HG02759 (cell line): ENCODE measurements around the gene SLC16A12.
"Not testable (repeated sequence)": the region's sequence is repeated elsewhere in the genome, so short reads cannot be mapped to it uniquely, and the experiment has no call there.

Experiments used
- ATAC-seq: cut with Tn5 transposase; IDR thresholded peaks from one replicate; pipeline ENCODE4 v1.9.1; 2021; ENCODE audit warnings: mild to moderate bottlenecking, moderate library complexity; ENCODE audit not compliant: unreplicated experiment

Gene SLC16A12

DNA sequence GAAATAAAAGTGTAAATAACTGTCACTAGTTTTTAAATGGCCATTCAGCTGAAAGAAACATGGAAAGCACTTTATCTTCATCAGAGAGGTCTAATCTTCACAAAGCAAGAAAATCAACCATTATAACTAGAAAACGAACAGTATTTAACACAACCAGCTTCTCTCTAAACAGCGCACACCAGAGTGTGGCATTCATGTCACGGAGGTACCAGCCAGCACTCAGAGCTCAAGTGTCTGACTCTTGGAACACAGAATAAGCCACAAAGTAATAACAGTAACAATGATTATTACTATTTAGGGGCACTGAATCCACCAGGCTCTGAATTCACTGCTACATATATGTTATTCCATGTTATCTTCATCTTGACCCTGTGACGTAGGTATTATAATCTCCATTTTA lies 60.9 kb downstream of the SLC16A12 start:
- ATAC-seq, result no peak

- ATAC-seq, result no peak
These were observed 64.1 kb downstream of the SLC16A12 start for GRCh38 chr10:89471110-89471809.

DNA sequence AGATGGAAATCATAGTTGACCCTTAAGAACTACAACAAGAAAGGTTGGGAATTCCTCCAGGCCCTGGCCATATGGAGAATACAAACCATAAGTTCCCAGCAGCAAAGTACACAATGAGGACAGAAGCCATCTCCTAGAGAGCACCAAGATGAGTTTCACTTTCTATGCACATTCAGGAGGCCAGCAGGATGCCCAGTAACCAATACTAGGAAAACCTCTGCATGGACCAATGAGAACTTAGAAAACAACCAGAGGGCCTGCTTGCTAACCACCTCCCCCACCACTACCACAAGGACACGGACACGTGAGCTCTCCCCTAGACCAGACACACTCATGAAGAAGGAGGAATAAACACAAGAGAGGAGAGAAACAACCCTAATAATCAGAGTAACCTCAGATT lies 64.8 kb downstream of the SLC16A12 start:
- no peak for ATAC-seq

DNA sequence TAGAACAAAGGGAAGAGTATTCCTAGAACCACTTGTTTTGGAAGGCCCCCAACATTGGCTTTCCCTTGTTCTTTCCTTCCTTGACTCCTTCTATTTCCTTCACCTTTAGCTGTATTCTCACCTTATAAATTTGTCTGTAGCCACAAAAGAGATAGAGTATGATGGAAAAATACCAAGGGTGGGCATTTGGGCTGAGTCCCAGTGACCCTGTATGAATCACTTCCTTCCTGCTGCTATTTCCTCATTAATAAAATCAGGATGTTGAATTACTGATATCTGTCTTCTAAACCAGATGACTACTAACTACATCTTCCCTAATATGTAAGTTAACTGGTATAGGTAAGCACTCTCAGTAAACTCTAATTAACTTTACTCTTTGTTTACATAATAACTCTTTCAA lies 65.9 kb downstream of the SLC16A12 start:
- ATAC-seq, result no peak

DNA sequence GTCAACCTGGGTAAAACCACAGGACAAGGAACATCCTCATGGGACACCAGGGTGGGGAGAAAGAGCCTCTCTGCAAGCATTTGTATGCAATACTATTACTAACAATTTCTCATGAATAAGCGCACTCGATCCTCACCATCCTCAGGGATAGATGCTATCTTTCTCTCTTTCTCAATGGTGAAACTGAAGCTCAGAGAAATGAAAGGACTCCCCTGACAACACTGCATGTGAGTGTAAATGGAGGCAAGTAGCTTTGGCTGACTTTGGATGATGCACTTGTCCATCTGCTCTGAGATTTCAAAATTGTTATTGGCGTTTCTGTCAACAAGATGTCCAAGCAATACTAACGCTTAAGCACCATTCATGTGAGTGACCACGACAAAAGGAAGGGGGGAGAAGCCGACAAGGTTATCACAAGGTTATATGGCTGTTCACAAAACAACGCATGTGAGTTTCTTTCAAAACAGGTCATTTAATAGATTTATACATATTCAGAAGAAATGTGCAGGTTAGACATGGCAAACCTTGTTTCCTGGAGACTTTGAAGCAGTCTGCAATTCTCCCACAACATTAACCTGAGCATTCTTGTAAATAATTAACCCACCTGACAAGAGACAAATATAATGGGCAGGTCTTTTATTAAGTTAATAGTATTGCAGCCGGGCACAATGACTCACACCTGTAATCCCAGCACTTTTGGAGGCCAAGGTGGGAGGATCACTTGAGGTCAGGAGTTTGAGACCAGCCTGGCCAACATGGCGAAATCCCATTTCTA lies 67.0 kb downstream of the SLC16A12 start:
- no peak for ATAC-seq

DNA sequence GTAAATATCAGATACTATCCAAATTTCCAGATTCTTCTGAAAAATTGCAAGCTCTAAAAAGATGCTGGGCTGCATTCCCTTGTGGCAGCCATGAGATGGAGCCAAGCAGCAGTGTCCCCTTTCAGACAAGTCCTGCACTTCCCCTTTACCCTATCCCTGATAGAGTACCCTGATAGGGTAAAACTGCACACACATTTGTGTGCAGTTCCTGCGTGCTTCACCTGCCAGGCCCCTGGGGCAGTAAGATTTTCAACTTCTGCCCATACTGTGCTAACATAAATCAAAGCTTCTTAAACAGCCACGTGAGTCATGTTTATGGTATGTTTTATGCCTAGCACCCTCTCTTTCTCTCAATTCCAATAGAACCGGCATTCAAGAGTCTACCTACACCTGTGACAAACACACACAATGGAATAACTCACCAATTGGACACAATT lies 68.8 kb downstream of the SLC16A12 start:
- no peak for ATAC-seq

DNA sequence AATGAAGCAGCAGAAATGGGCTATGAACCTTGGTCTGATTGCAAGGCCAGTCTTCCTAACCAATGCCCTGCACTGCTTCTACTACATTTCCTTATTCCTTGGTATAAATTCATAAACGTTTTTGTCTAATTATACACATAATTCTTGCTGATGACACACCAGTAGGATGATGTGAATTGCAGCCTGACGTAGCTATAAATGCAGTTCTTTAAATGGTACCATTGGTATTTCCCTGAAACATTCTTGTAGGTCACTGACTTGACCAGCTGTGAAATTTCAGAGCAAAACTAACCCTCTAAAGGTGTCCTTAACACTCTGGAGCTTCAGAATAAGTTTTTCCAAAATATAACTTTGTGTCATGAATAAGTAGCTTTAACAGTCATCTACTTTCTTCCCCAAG lies 70.2 kb downstream of the SLC16A12 start:
- no peak for ATAC-seq

- ATAC-seq, result no peak
These were observed 71.4 kb downstream of the SLC16A12 start for GRCh38 chr10:89463846-89464537.

DNA sequence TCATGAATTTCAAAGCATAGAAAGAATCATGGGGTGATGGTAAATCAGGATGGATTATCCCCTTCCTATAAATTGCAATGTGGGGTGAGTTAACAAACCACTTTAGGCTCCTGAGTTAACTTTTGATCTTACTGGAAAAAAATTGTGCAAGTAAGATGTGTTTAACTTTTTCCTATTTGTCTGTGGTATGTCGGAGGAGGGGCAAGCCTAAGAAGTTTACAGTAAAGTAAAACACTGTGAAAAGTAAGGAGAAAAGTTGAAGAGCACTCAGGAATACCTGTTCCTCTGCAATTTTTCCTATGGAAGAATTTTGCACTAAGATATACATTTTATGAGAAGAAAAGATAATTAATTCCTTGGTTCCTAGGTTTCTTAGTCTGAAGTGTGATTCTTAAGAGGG lies 76.6 kb downstream of the SLC16A12 start:
- ATAC-seq, result no peak

DNA sequence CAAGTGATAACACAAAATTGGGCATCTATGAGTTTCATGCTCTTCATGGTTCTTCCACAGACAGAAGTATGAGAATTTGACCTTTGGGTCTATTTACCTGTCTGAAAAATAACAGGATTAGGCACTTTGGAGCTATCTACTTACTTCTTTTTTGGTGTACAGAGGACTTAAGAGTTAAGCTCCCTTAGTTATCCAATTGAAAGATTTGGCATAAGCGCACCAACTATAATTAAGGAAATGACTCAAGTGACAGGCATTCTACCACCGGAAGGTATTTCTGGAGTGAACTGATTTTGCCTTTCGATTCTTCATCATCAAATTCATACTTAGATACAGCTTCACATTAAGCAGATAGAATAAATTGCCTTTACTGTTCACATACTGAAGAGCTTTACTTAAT lies 77.1 kb downstream of the SLC16A12 start:
- no peak for ATAC-seq

- no peak for ATAC-seq
These were observed 80.6 kb downstream of the SLC16A12 start for GRCh38 chr10:89454561-89455347.

- no peak for ATAC-seq
These were observed 83.2 kb downstream of the SLC16A12 start for GRCh38 chr10:89452193-89452592.

GRCh38 chr10:89450901-89451300 lies 84.5 kb downstream of the SLC16A12 start:
- ATAC-seq, result no peak

- not testable (repeated sequence) for ATAC-seq
These were observed 90.6 kb downstream of the SLC16A12 start for GRCh38 chr10:89444819-89445218.

GRCh38 chr10:89442289-89442688 lies 93.1 kb downstream of the SLC16A12 start:
- ATAC-seq, result no peak

DNA sequence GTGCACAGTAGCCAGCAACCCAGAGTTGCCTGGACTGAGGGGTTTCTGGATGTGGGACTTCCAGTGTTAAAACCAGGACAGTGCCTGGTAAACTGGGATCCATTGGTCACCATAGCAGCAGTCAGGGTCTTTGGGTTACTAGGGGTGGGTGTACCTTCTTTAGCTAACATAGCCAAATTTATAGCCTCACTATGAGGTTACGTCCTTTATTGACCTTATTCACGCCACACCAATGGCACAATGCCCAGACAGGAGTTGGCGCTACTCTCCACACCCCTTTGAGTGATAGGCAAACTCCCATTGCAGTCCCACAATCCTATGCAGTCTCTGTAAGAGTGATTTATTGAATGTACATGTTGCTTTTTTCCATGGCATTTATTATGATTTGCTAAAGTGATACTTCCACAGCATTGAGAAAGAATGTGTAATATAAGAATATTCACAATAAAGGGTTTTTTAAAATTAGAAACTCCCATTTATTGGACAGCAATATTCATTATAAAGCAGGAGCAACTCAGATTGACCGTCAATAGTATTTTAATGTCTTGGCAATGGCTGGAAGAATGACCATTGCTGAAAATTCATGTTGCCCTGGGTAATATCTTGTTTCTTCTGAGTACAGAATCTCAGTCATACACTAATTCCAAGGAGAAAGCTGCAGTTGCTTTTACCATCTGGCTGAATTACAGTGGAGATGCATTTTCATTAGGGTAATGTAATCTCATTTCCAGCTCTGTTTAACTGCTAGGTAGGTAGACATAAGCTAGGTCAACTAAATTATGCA lies 95.0 kb downstream of the SLC16A12 start:
- no peak for ATAC-seq

DNA sequence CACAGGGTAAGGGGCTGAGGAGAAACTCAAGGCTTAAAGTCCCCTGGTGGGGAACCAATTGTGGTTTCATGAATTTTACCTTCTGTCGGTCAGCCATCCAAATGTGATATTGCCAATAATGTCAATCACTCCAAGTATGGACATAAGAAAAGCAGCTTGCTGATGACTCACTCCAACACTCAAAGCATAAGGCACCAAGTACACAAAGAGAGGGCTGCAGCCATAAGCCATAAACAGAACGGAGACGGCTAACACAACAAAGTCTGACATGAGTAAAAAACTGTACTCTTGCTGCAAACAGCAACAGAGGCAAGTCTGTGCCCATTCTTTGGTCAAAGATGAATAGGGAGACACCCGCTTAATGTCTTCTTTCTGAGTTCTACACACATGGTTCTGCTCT lies 96.9 kb downstream of the SLC16A12 start:
- ATAC-seq, result no peak

- no peak for ATAC-seq
These were observed 103.4 kb downstream of the SLC16A12 start for GRCh38 chr10:89431977-89432376.

DNA sequence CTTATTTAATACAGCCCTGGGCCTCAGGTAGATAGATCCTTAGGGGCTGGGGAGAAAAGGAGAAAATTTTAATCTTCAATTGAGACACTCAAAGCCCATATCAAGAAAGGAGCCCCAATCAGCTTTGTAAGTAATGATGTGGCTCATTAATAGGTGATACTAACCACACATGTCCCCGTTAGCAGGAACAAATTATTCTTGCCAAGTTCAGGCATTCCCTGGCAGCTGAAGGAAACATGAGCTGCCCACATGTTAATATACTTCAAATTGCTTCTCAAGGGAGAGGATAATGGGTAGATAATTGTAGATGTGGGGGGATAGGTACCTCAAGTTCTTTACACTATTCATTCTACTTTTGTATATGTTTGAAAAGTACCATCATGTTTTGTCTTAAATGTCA lies 106.5 kb downstream of the SLC16A12 start:
- no peak for ATAC-seq

- no peak for ATAC-seq
These were observed 107.8 kb downstream of the SLC16A12 start for GRCh38 chr10:89427629-89428028.
